GM18519 (cell line): ENCODE measurements around the gene BIK.

ENCODE experiments used
- ATAC-seq: cut with Tn5 transposase; IDR thresholded peaks from one replicate; pipeline ENCODE4 v1.9.1; 2021; ENCODE audit warnings: mild to moderate bottlenecking, moderate library complexity; ENCODE audit not compliant: unreplicated experiment, low FRiP score

The BIK gene

GRCh38 chr22:43176090-43176489 is 65.5 kb downstream of the BIK start:
- ATAC-seq, result no peak

GRCh38 chr22:43177479-43177878 is 66.9 kb downstream of the BIK start:
- no peak for ATAC-seq
